Measurements from ENCODE around the gene ZNF507. TPM values are rescaled to one million over a fixed set of nuclear protein-coding genes. Genes with fewer than 3 reads are reported as not detected.

Gene ZNF507
- total and polyA plus RNA-seq, 4 donors: 4.0 to 29.8 (median 9.8) TPM

GRCh38 chr19:32405431-32406160, 60.2 kb downstream of the ZNF507 start, which contains the start of gene DPY19L3:
Gene DPY19L3, plus strand, starts transcription at chr19:32405770. Its CDS starts 2,484 bp downstream, at chr19:32408254.
- H3K9me3 ChIP-seq (ENCODE audit: control insufficient read depth in 4 of 4, insufficient read depth in 3 of 4, low read length in 3 of 4): no peaks in the 10 kb centered on the region
- WGBS, 2 donors: 0% methylated on average over 56 to 104 of the region's 104 CpGs
- ATAC-seq (ENCODE audit: insufficient read depth, low FRiP score): peak; percentile 98

GRCh38 chr19:32406161-32407003, 61.0 kb downstream of the ZNF507 start:
- DNase-seq: peak in 2 of 3 donors; percentile 31 to 35
- 7 to 12% methylated on average over 31 to 33 of the region's 33 CpGs for WGBS, 2 donors
- H3K4me3 ChIP-seq: peak overlapping the region; percentile 87
- H3K9ac ChIP-seq (ENCODE audit: insufficient read depth in 1 of 2, low read length in 2 of 2): peak overlapping the region; percentile 39 to 64
- no peaks in the 10 kb centered on the region for H3K9me3 ChIP-seq (ENCODE audit: control insufficient read depth in 4 of 4, insufficient read depth in 3 of 4, low read length in 3 of 4)
- ATAC-seq (ENCODE audit: insufficient read depth, low FRiP score): no peak
- no peak for TF ChIP-seq CTCF (IDR thresholded peaks at IDR 0.05; ENCODE audit: control extremely low read depth, extremely low read depth)
- no peaks in the 10 kb centered on the region for H3K27me3 ChIP-seq (ENCODE audit: control insufficient read depth in 3 of 3, insufficient read depth in 3 of 3, low read length in 2 of 3)
- peaks cover 0 to 28% (median 9%) of the 10 kb centered on the region in 5 donors for H3K4me1 ChIP-seq (ENCODE audit: control insufficient read depth in 5 of 5, insufficient read depth in 5 of 5, low read length in 5 of 5)
- peaks cover 0 to 20% (median 4%) of the 10 kb centered on the region in 4 donors for H3K36me3 ChIP-seq (ENCODE audit: control insufficient read depth in 4 of 4, insufficient read depth in 4 of 4, low read length in 4 of 4)
- peak overlapping the region; percentile 92 to 97 for H3K27ac ChIP-seq (ENCODE audit: low read depth in 1 of 2, low read length in 1 of 2)

More at GRCh38 chr19:32405431-32406160, 60.2 kb downstream of the ZNF507 start, which contains the start of gene DPY19L3:
- no peak for TF ChIP-seq CTCF (IDR thresholded peaks at IDR 0.05; ENCODE audit: control extremely low read depth, extremely low read depth)
- peaks cover 0 to 16% (median 4%) of the 10 kb centered on the region in 4 donors for H3K36me3 ChIP-seq (ENCODE audit: control insufficient read depth in 4 of 4, insufficient read depth in 4 of 4, low read length in 4 of 4)
- H3K27me3 ChIP-seq (ENCODE audit: control insufficient read depth in 3 of 3, insufficient read depth in 3 of 3, low read length in 2 of 3): no peaks in the 10 kb centered on the region
- H3K27ac ChIP-seq (ENCODE audit: low read depth in 1 of 2, low read length in 1 of 2): peak within 1 kb of the TSS; percentile 92 to 97
- peaks cover 0 to 28% (median 9%) of the 10 kb centered on the region in 5 donors for H3K4me1 ChIP-seq (ENCODE audit: control insufficient read depth in 5 of 5, insufficient read depth in 5 of 5, low read length in 5 of 5)
- DNase-seq: peak; percentile 97 to 98 (median 97)
- peak within 1 kb of the TSS; percentile 85 to 91 for H3K9ac ChIP-seq (ENCODE audit: insufficient read depth in 1 of 2, low read length in 2 of 2)
- H3K4me3 ChIP-seq: peak within 1 kb of the TSS; percentile 87

- no peak for TF ChIP-seq CTCF (IDR thresholded peaks at IDR 0.05; ENCODE audit: control extremely low read depth, extremely low read depth)
- Histone ChIP-seq H3K9me3 (ENCODE audit: control insufficient read depth in 4 of 4, insufficient read depth in 3 of 4, low read length in 3 of 4) (no peaks in the 10 kb centered on the region), H3K4me1 (ENCODE audit: control insufficient read depth in 5 of 5, insufficient read depth in 5 of 5, low read length in 5 of 5) (peaks cover 0 to 28% (median 9%) of the 10 kb centered on the region in 5 donors), H3K4me3 (no peak overlapping the region), H3K27ac (ENCODE audit: low read depth in 1 of 2, low read length in 1 of 2) (peak overlapping the region; percentile 54 to 92), H3K9ac (ENCODE audit: insufficient read depth in 1 of 2, low read length in 2 of 2) (no peak overlapping the region), H3K27me3 (ENCODE audit: control insufficient read depth in 3 of 3, insufficient read depth in 3 of 3, low read length in 2 of 3) (no peaks in the 10 kb centered on the region), H3K36me3 (ENCODE audit: control insufficient read depth in 4 of 4, insufficient read depth in 4 of 4, low read length in 4 of 4) (peaks cover 3 to 26% (median 8%) of the 10 kb centered on the region in 4 donors)
- DNase-seq (peak; percentile 17 to 59 (median 31)), ATAC-seq (ENCODE audit: insufficient read depth, low FRiP score) (no peak)
- 68 to 82% methylated on average over 19 of the region's 19 CpGs for WGBS, 2 donors
These were observed 61.9 kb downstream of the ZNF507 start for GRCh38 chr19:32407004-32407992.

All from lung (tissue), 12 donors.